ENCODE data around the gene EPC1.
A peak's percentile ranks its signal among the peaks of the same experiment; 100 is the strongest.

- TF ChIP-seq TEAD4 (IDR thresholded peaks at IDR 0.05) (0 out of 2 replicates have a peak, but pooled peaks have one; percentile 10), RAD21 (IDR thresholded peaks at IDR 0.05; ENCODE audit: low read depth) (no peak)
These were observed 39.8 kb upstream of the EPC1 start for GRCh38 chr10:32386623-32387260.
